GM12878 (cell line): ENCODE results near the gene RNF41. TPM values are rescaled to one million over a fixed set of nuclear protein-coding genes. Genes with fewer than 3 reads are reported as not detected.

Experiments used
- ATAC-seq: fragments of 200-7000 bp; cut with Tn5 transposase; 3 replicates; pipeline ENCODE4 v1.9.1; 2020; ENCODE audit warnings: mild to moderate bottlenecking, moderate library complexity
- BruUV-seq: library from RNA; stranded (reverse); fragments of 400-500 nt; replicated peaks from 2 replicates; lab custom pipeline; 2021; lab: Mats Ljungman, UMichigan
- CTCF ChIA-PET: fragments of 300-600 bp; sonication (Branson Sonifier 250); formaldehyde crosslinking; extraction: SDS; loops from one replicate; lab custom pipeline; 2021; ENCODE audit warnings: inconsistent platforms; lab: Yijun Ruan, JAX
- POLR2A ChIA-PET: fragments of 350-600 bp; formaldehyde crosslinking; extraction: SDS; loops from one replicate; lab custom pipeline; 2021; ENCODE audit warnings: inconsistent platforms; lab: Charles Lee
- RAD21 ChIA-PET: fragments of 300-600 bp; sonication (Branson Sonifier 250); formaldehyde crosslinking; loops from one replicate; lab custom pipeline; 2023; ENCODE audit warnings: antibody characterized with exemption; ENCODE audit not compliant: unreplicated experiment; lab: Charles Lee
- SMC1A ChIA-PET: fragments of 300-600 bp; sonication (Branson Sonifier 250); formaldehyde crosslinking; loops from one replicate; lab custom pipeline; 2023; ENCODE audit not compliant: unreplicated experiment, uncharacterized antibody; lab: Charles Lee
- DNase-seq: peaks from one replicate; pipeline ENCODE4 v3.0.0-alpha.2; 2011; ENCODE audit warnings: low read depth, low spot score
- FAIRE-seq: peaks from 3 replicates; lab custom pipeline; 2011; peaks lifted over from hg19 to GRCh38; lab: Jason Lieb, UNC
- H2AFZ ChIP-seq: 2 replicates; pipeline ENCODE4 v1.6.0; 2011; ENCODE audit warnings: low read depth, low read length, control low read depth; ENCODE audit not compliant: control insufficient read depth
- H3K27ac ChIP-seq: 2 replicates; pipeline ENCODE4 v1.5.1; 2011; ENCODE audit warnings: control low read depth; ENCODE audit not compliant: control insufficient read depth, insufficient read depth
- H3K27me3 ChIP-seq, 2 experiments: replicated peaks in 1 of 2; 2 replicates each; pipeline versions ENCODE4 v1.6.0 to v1.6.1; 2011; ENCODE audit warnings: low read length in 1 of 2; ENCODE audit not compliant: control insufficient read depth in 2 of 2, insufficient read depth in 2 of 2
- H3K36me3 ChIP-seq, 2 experiments: 2 replicates each; pipeline ENCODE4 v1.5.1; 2011; ENCODE audit warnings: low read length in 1 of 2; ENCODE audit not compliant: control insufficient read depth in 2 of 2, insufficient read depth in 2 of 2
- H3K4me1 ChIP-seq: 2 replicates; pipeline ENCODE4 v1.6.1; 2011; ENCODE audit warnings: mild to moderate bottlenecking, low read length, moderate library complexity, mixed read lengths; ENCODE audit not compliant: control insufficient read depth, insufficient read depth
- H3K4me2 ChIP-seq: 2 replicates; pipeline ENCODE4 v1.6.0; 2011; ENCODE audit warnings: control low read depth; ENCODE audit not compliant: control insufficient read depth, insufficient read depth
- H3K4me3 ChIP-seq: fragments of 200-600 bp; sonication (generic); 2 replicates; pipeline ENCODE4 v1.5.1; 2016
- H3K79me2 ChIP-seq: 2 replicates; pipeline ENCODE4 v1.6.0; 2011; ENCODE audit warnings: low read length; ENCODE audit not compliant: control insufficient read depth, insufficient read depth
- H3K9ac ChIP-seq: 2 replicates; pipeline ENCODE4 v1.8.0; 2011; ENCODE audit warnings: low read length, control low read depth, mixed read lengths; ENCODE audit not compliant: control insufficient read depth, insufficient read depth
- H3K9me3 ChIP-seq: replicated peaks from 3 replicates; pipeline ENCODE4 v1.5.1; 2011; ENCODE audit warnings: mild to moderate bottlenecking, low read length; ENCODE audit not compliant: control insufficient read depth, insufficient read depth
- H4K20me1 ChIP-seq: 2 replicates; pipeline ENCODE4 v1.6.0; 2011; ENCODE audit not compliant: control insufficient read depth, insufficient read depth
- ASH2L ChIP-seq: fragments of 300-600, 200-600 bp; sonication (generic); IDR thresholded peaks from 2 replicates; pipeline ENCODE4 v1.6.1; 2017; ENCODE audit warnings: low read depth, mild to moderate bottlenecking, borderline replicate concordance
- CBX3 ChIP-seq: fragments of 200-600 bp; sonication (generic); IDR thresholded peaks from 2 replicates; pipeline ENCODE4 v1.6.1; 2016; ENCODE audit warnings: low read depth, borderline replicate concordance
- CHD1 ChIP-seq: IDR thresholded peaks from 2 replicates; pipeline ENCODE4 v1.6.1; 2012; ENCODE audit warnings: low read depth, low read length, improper control_type of control experiment
- EGR1 ChIP-seq, 2 experiments: IDR thresholded peaks; 1 replicate in 1 of 2; 2 replicates in 1 of 2; pipeline ENCODE4 v1.6.1; 2011 to 2012; ENCODE audit warnings: low read depth in 2 of 2, low read length in 2 of 2, borderline replicate concordance in 1 of 2, mild to moderate bottlenecking in 1 of 2, moderate library complexity in 1 of 2
- EP300 ChIP-seq, 2 experiments: fragments of 150-350 bp in 1 of 2; IDR thresholded peaks; 2 replicates each; pipeline ENCODE4 v1.6.1; 2011 to 2012; ENCODE audit warnings: low read depth in 2 of 2, low read length in 2 of 2, borderline replicate concordance in 1 of 2, improper control_type of control experiment in 1 of 2, inconsistent platforms in 1 of 2; ENCODE audit not compliant: control insufficient read depth in 1 of 2
- EZH2 ChIP-seq: IDR thresholded peaks from 2 replicates; pipeline ENCODE4 v1.6.1; 2012; ENCODE audit warnings: low read depth, mild to moderate bottlenecking, control low read depth, inconsistent platforms, low read length, borderline replicate concordance; ENCODE audit not compliant: control insufficient read depth
- HCFC1 ChIP-seq: fragments of 150-350 bp; IDR thresholded peaks from 2 replicates; pipeline ENCODE4 v1.6.1; 2014; ENCODE audit warnings: low read length
- IKZF2 ChIP-seq, 2 experiments: fragments of 450-650 bp; IDR thresholded peaks; 2 replicates each; pipeline ENCODE4 v1.6.1; 2017; ENCODE audit warnings: mild to moderate bottlenecking in 2 of 2, moderate library complexity in 2 of 2
- POLR2A ChIP-seq: IDR thresholded peaks from 2 replicates; pipeline ENCODE4 v1.6.1; 2011; ENCODE audit warnings: low read depth, mild to moderate bottlenecking, low read length
- RUNX3 ChIP-seq: IDR thresholded peaks from 2 replicates; pipeline ENCODE4 v1.6.1; 2012; ENCODE audit warnings: low read length, inconsistent platforms
- WGBS: methylation state at CpG from one replicate; pipeline ENCODE4 v1.1.6; 2016; ENCODE audit warnings: low lambda C conversion rate; ENCODE audit not compliant: insufficient replicate concordance, insufficient coverage; ENCODE audit errors: missing lambda C conversion rate; 5-methylcytosine and 5-hydroxymethylcytosine counted together
- in situ Hi-C: fragments of 300-500 bp; cut with MboI; formaldehyde crosslinking; loops from 9 replicates; pipeline ENCODE4 v1.14.3; 2018; ENCODE audit warnings: mixed read lengths
- intact Hi-C: fragments of 100-400 bp; cut with micrococcal nuclease; formaldehyde crosslinking; loops from one replicate; pipeline ENCODE4 v1.14.2; 2022; ENCODE audit not compliant: unreplicated experiment
- polyA plus RNA-seq, 11 experiments: library from polyadenylated mRNA; depleted of rRNA in 4 of 11; unstranded in 6 of 11; stranded (reverse) in 5 of 11; fragments of >200 nt; fragmentation: Nextera tagmentation in 4 of 11; fragmentation: Illumina TruSeq in 1 of 11; extraction: Ambion mirVana in 4 of 11; extraction: Trizol in 1 of 11; gene quantifications; 1 replicate in 1 of 11; 2 replicates in 10 of 11; pipeline versions ENCODE4 v1.2.1 to v1.2.3, GENCODE V29; 2011 to 2016; ENCODE audit warnings: inconsistent platforms in 2 of 11, missing spikeins in 2 of 11, low read depth in 1 of 11
- total RNA-seq, 4 experiments: library from RNA; depleted of rRNA in 3 of 4; stranded (reverse); fragments of >200 nt in 3 of 4; fragmentation: Illumina TruSeq in 1 of 4; extraction: Trizol in 1 of 4; gene quantifications; 2 replicates each; pipeline versions ENCODE4 v1.2.1 to v1.2.3, GENCODE V29; 2013 to 2021
- TF ChIP-seq, protein P1 (sequence below): fragments of 450-650 bp; formaldehyde crosslinking; IDR thresholded peaks from 2 replicates; pipeline ENCODE4 v1.5.0; 2022; ENCODE audit warnings: mild to moderate bottlenecking, missing genetic modification characterization
- TF ChIP-seq, protein P2 (sequence below): fragments of 450-650 bp; IDR thresholded peaks from 2 replicates; pipeline ENCODE4 v1.6.1; 2017; ENCODE audit warnings: mild to moderate bottlenecking, low read depth, inconsistent platforms; ENCODE audit not compliant: poor library complexity, severe bottlenecking
- TF ChIP-seq, protein P3 (sequence below): fragments of 450-650 bp; IDR thresholded peaks from 2 replicates; pipeline ENCODE4 v1.6.1; 2017; ENCODE audit warnings: mild to moderate bottlenecking, moderate library complexity

Gene RNF41
- total and polyA plus RNA-seq, 10 of the 15 experiments (the other 5 are each of a cell fraction or from before 2014, with no cell fraction given) = 11.1 to 47.8 (median 30.6) TPM

DNA sequence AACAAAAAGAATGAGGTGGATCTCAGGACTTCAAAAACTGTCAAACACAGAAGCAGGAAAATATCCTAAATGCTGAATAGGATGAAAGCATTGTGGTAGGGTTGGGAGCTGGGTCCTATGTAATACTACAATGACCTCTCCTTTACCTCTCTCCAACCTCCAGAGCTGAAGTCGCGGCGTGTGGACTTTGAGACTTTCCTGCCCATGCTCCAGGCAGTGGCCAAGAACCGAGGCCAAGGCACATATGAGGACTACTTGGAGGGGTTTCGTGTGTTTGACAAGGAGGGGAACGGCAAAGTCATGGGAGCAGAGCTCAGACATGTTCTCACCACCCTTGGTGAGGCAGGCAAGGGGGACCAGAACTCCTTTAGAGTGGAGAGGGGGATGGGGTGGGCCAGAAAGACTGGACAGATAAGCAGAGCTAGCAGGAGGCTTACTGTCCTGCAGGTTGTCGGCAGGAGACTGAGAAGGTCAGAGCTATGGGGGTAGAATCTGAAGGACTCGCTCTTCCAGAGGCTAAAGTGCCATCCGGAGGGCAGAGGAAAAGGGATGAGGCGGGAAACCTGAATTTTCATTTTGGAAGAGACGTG is 66.4 kb downstream of the RNF41 start:
- peaks cover 3 to 11% of the 10 kb centered on the region in 2 experiments for H3K36me3 ChIP-seq
- H2AFZ ChIP-seq = no peak overlapping the region
- ChIA-PET POLR2A (interaction anchor here (0.7 to 2.2 kb wide), 4 partner anchors 34 to 290 kb away, joined by 4 to 10 read pairs (median 8); partner anchors contain the start of genes RNF41 and SMARCC2), RAD21 (no interaction called here), CTCF (interaction anchor here (0.6 to 3.6 kb wide), 4 partner anchors 27 to 1581 kb away, joined by 3 to 11 read pairs (median 6); partner anchors contain the start of genes ESYT1 and ZC3H10), SMC1A (interaction anchor here (1.0 kb wide), 1 partner anchor 8 kb away, joined by 3 read pairs; no protein-coding TSS in a partner anchor)
- no peak overlapping the region for H3K9ac ChIP-seq
- BruUV-seq = no TSS peak
- no peak overlapping the region for H3K27ac ChIP-seq
- no peak overlapping the region for H3K4me2 ChIP-seq
- 91% methylated on average over 11 of the region's 11 CpGs for WGBS
- intact Hi-C loops (no loop called here), in situ Hi-C loops (no loop called here)
- no peak for TF ChIP-seq CHD1
- no peak for TF ChIP-seq EP300 (IDR thresholded peaks at IDR 0.05; ENCODE audit: borderline replicate concordance in 1 of 2, control insufficient read depth in 1 of 2, low read depth in 2 of 2, low read length in 2 of 2)
- TF ChIP-seq, protein P1, sequence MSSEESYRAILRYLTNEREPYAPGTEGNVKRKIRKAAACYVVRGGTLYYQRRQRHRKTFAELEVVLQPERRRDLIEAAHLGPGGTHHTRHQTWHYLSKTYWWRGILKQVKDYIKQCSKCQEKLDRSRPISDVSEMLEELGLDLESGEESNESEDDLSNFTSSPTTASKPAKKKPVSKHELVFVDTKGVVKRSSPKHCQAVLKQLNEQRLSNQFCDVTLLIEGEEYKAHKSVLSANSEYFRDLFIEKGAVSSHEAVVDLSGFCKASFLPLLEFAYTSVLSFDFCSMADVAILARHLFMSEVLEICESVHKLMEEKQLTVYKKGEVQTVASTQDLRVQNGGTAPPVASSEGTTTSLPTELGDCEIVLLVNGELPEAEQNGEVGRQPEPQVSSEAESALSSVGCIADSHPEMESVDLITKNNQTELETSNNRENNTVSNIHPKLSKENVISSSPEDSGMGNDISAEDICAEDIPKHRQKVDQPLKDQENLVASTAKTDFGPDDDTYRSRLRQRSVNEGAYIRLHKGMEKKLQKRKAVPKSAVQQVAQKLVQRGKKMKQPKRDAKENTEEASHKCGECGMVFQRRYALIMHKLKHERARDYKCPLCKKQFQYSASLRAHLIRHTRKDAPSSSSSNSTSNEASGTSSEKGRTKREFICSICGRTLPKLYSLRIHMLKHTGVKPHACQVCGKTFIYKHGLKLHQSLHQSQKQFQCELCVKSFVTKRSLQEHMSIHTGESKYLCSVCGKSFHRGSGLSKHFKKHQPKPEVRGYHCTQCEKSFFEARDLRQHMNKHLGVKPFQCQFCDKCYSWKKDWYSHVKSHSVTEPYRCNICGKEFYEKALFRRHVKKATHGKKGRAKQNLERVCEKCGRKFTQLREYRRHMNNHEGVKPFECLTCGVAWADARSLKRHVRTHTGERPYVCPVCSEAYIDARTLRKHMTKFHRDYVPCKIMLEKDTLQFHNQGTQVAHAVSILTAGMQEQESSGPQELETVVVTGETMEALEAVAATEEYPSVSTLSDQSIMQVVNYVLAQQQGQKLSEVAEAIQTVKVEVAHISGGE = no peak
- TF ChIP-seq, protein P2, sequence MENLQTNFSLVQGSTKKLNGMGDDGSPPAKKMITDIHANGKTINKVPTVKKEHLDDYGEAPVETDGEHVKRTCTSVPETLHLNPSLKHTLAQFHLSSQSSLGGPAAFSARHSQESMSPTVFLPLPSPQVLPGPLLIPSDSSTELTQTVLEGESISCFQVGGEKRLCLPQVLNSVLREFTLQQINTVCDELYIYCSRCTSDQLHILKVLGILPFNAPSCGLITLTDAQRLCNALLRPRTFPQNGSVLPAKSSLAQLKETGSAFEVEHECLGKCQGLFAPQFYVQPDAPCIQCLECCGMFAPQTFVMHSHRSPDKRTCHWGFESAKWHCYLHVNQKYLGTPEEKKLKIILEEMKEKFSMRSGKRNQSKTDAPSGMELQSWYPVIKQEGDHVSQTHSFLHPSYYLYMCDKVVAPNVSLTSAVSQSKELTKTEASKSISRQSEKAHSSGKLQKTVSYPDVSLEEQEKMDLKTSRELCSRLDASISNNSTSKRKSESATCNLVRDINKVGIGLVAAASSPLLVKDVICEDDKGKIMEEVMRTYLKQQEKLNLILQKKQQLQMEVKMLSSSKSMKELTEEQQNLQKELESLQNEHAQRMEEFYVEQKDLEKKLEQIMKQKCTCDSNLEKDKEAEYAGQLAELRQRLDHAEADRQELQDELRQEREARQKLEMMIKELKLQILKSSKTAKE = no peak
- no peak for TF ChIP-seq POLR2A
- TF ChIP-seq IKZF2 (IDR thresholded peaks at IDR 0.05) = no peak
- no peak for TF ChIP-seq EZH2
- TF ChIP-seq EGR1 (IDR thresholded peaks at IDR 0.05; ENCODE audit: borderline replicate concordance in 1 of 2, low read depth in 2 of 2, low read length in 2 of 2) = no peak
- no peak for TF ChIP-seq HCFC1
- no peak for TF ChIP-seq RUNX3
- TF ChIP-seq, protein P3, sequence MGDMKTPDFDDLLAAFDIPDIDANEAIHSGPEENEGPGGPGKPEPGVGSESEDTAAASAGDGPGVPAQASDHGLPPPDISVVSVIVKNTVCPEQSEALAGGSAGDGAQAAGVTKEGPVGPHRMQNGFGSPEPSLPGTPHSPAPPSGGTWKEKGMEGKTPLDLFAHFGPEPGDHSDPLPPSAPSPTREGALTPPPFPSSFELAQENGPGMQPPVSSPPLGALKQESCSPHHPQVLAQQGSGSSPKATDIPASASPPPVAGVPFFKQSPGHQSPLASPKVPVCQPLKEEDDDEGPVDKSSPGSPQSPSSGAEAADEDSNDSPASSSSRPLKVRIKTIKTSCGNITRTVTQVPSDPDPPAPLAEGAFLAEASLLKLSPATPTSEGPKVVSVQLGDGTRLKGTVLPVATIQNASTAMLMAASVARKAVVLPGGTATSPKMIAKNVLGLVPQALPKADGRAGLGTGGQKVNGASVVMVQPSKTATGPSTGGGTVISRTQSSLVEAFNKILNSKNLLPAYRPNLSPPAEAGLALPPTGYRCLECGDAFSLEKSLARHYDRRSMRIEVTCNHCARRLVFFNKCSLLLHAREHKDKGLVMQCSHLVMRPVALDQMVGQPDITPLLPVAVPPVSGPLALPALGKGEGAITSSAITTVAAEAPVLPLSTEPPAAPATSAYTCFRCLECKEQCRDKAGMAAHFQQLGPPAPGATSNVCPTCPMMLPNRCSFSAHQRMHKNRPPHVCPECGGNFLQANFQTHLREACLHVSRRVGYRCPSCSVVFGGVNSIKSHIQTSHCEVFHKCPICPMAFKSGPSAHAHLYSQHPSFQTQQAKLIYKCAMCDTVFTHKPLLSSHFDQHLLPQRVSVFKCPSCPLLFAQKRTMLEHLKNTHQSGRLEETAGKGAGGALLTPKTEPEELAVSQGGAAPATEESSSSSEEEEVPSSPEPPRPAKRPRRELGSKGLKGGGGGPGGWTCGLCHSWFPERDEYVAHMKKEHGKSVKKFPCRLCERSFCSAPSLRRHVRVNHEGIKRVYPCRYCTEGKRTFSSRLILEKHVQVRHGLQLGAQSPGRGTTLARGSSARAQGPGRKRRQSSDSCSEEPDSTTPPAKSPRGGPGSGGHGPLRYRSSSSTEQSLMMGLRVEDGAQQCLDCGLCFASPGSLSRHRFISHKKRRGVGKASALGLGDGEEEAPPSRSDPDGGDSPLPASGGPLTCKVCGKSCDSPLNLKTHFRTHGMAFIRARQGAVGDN = no peak
- TF ChIP-seq CBX3 = no peak
- TF ChIP-seq ASH2L = no peak
- H4K20me1 ChIP-seq = no peaks in the 10 kb centered on the region
- H3K4me1 ChIP-seq = peaks cover 24% of the 10 kb centered on the region
- H3K4me3 ChIP-seq = no peak overlapping the region
- H3K27me3 ChIP-seq = no peaks in the 10 kb centered on the region
- H3K9me3 ChIP-seq = no peaks in the 10 kb centered on the region
- no peak for FAIRE-seq
- H3K79me2 ChIP-seq = peaks cover 47% of the 10 kb centered on the region
- DNase-seq = no peak
- ATAC-seq = no peak
